AG10803 (cell line): Measurements from ENCODE around the gene CD7.

ENCODE experiments used
- DNase-seq: peaks from one replicate; pipeline ENCODE4 v3.0.0; 2010; ENCODE audit warnings: low read depth
- H3K4me3 ChIP-seq: 2 replicates; pipeline ENCODE4 v1.5.1; 2011; ENCODE audit warnings: mild to moderate bottlenecking, low read length, control low read depth
- TF ChIP-seq, protein P1 (sequence below): conservative IDR thresholded peaks from 2 replicates; pipeline ENCODE4 v1.5.1; 2011; ENCODE audit warnings: mild to moderate bottlenecking, low read length, control low read depth, inconsistent platforms

The CD7 gene

DNA sequence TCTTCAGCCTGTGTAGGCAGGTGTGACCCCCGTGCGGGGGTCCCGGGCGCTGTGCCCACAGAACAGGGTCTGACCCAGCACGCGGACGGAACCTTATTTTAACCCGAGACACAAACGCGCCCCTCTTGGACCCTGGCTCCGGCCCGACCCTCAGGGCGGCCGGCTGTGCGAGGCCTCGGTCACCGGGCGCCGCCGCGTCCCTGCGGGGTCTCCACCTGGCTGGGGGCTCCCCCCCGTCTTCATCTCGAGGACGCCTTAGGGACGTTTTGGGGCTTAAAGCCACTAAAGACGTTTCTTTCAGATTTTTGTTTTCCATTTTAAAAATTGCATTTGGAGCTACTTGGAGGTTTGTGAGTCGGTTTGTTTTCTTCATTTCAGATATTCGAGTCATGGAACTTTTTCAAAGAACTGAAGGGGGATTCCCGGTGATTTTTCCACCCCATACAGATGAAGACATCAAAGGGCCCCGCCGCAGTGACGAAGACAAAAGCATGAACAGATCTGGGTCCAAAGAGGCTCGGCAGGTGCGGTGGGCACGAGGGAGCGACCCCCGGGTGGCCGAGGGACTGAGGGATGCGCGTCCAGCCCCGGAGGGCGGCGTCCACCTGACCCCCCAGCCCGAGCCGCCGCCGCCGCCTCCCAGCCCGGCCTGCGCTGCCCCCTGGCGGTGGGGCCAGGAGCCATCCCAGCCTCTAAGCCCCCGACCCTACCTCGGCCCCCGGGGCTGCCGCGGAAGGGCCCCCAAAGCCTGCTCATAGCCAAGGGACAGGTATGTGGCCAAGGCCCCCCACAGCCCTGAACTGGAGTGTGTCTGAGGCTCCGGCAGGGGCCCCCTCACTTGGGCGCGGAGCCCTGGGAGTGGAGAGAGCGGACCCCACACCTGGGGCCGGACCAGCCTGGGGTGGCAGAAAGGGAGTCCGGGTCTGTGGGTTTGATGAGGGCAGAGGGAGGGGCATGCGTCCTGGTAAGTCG, 3.8 kb upstream of the CD7 start:
- TF ChIP-seq, protein P1, sequence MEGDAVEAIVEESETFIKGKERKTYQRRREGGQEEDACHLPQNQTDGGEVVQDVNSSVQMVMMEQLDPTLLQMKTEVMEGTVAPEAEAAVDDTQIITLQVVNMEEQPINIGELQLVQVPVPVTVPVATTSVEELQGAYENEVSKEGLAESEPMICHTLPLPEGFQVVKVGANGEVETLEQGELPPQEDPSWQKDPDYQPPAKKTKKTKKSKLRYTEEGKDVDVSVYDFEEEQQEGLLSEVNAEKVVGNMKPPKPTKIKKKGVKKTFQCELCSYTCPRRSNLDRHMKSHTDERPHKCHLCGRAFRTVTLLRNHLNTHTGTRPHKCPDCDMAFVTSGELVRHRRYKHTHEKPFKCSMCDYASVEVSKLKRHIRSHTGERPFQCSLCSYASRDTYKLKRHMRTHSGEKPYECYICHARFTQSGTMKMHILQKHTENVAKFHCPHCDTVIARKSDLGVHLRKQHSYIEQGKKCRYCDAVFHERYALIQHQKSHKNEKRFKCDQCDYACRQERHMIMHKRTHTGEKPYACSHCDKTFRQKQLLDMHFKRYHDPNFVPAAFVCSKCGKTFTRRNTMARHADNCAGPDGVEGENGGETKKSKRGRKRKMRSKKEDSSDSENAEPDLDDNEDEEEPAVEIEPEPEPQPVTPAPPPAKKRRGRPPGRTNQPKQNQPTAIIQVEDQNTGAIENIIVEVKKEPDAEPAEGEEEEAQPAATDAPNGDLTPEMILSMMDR = peak; percentile 38
- no peak for DNase-seq
- H3K4me3 ChIP-seq = no peak overlapping the region

GRCh38 chr17:82320140-82320840, 2.9 kb upstream of the CD7 start:
- DNase-seq = no peak
- TF ChIP-seq, protein P1 = no peak
- no peak overlapping the region for H3K4me3 ChIP-seq

- DNase-seq = no peak
- no peak overlapping the region for H3K4me3 ChIP-seq
- TF ChIP-seq, protein P1 = no peak
These were observed 2.2 kb upstream of the CD7 start for GRCh38 chr17:82319619-82320062.

- no peak overlapping the region for H3K4me3 ChIP-seq
- TF ChIP-seq, protein P1 = no peak
- DNase-seq = no peak
These were observed 1.6 kb upstream of the CD7 start for GRCh38 chr17:82318772-82319606.

GRCh38 chr17:82318169-82318498, 726 bp upstream of the CD7 start:
- TF ChIP-seq, protein P1 = no peak
- H3K4me3 ChIP-seq = no peak overlapping the region
- no peak for DNase-seq

- no peak for DNase-seq
- TF ChIP-seq, protein P1 = no peak
- H3K4me3 ChIP-seq = no peak overlapping the region
These were observed 586 bp downstream of the CD7 start for GRCh38 chr17:82316651-82317393.
